Measurements from ENCODE around the gene PRKCE.

The PRKCE gene

DNA sequence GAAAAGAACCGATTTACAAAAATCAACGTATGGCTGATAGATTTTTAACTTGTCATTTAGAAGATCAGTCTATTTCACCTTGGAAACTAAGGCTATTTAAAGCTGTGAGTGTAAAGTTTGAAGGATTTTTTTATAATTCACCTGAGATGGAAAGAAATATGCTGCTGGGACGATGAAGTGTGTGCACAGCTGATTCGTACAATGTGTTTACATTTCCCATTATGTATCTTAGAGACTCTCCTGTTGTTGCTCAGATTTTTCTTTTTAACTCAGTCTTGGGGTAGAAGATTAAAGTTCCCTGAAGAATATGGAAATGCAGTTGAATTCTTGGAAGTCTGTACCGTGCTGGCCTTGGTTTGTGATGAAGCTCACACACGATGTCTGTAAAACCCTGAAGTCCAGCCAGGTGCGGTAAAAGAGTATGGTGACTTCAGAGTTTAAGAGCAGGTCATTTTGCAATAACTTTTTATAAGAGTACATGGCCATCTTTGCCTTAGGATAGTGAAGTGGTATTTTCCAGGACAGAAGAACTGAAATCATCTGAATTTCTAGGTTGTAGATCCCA lies 250.1 kb downstream of the PRKCE start:
- no peak overlapping the region for H3K27ac ChIP-seq (ENCODE audit: insufficient read depth, low read depth, low read length, poor library complexity, severe bottlenecking)
- WGBS, 2 experiments = 93 to 94% methylated on average over 7 of the region's 7 CpGs
- no peak overlapping the region for H3K4me3 ChIP-seq (ENCODE audit: insufficient read depth, low read depth, low read length)
- H3K9me3 ChIP-seq (ENCODE audit: control insufficient read depth, low read length) = no peaks in the 10 kb centered on the region
- peaks cover 3% of the 10 kb centered on the region for H3K4me1 ChIP-seq (ENCODE audit: control insufficient read depth, insufficient read depth, low read length)
- H3K27me3 ChIP-seq (ENCODE audit: control insufficient read depth, insufficient read depth, low read length, poor library complexity, severe bottlenecking) = no peaks in the 10 kb centered on the region
- H3K36me3 ChIP-seq (ENCODE audit: control insufficient read depth, insufficient read depth, low read length) = no peaks in the 10 kb centered on the region

DNA sequence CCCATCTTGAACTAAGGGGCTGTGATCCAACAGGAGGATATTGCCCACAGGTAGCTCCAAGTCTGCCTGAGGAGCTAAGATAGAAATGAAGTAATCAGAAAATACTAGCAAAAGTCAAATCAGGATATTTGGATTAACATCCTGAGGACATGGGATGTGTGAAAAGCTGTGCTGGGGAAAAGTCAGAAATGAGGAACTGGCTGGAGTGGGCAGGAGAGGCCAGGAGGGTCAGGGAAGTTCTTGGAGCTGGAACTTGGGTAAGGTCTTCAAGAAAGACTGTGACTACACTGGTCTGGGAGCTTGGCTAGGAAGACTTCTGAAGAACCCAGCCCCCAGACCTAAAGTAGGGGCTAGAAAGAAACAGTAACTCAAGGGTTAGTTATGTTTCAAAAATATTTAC lies 250.9 kb downstream of the PRKCE start:
- Histone ChIP-seq H3K36me3 (ENCODE audit: control insufficient read depth, insufficient read depth, low read length) (no peaks in the 10 kb centered on the region), H3K27ac (ENCODE audit: insufficient read depth, low read depth, low read length, poor library complexity, severe bottlenecking) (no peak overlapping the region), H3K9me3 (ENCODE audit: control insufficient read depth, low read length) (no peaks in the 10 kb centered on the region), H3K27me3 (ENCODE audit: control insufficient read depth, insufficient read depth, low read length, poor library complexity, severe bottlenecking) (no peaks in the 10 kb centered on the region), H3K4me1 (ENCODE audit: control insufficient read depth, insufficient read depth, low read length) (peaks cover 3% of the 10 kb centered on the region), H3K4me3 (ENCODE audit: insufficient read depth, low read depth, low read length) (no peak overlapping the region)

DNA sequence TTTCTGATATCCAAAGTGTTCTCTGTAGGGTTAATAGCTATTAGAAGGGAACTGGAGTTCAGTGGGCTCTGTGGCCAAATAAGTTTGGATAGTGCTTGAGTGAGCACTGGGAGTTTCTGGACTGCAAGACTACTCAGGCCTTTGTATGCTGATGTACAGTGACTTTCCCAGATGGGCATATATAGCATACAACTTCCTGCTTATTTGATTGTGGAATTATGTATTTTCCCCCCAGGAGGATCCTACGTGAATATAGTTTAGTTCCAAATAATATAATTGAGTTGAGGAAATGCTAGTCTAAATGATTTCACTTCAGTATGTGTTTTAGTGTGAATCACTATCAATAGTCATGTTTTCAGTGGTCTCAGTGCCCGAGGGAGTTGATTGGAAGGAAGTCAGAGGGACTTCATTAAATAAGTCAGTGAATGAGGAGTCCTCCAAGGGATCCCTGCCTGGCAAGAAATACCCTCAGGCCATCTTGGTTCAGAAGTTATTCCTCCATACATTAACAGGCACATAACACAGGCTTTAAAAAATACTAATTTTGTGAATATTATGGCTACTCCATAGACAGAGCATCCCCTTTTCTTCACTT lies 251.4 kb downstream of the PRKCE start:
- Histone ChIP-seq H3K4me1 (ENCODE audit: control insufficient read depth, insufficient read depth, low read length) (peaks cover 3% of the 10 kb centered on the region), H3K27me3 (ENCODE audit: control insufficient read depth, insufficient read depth, low read length, poor library complexity, severe bottlenecking) (no peaks in the 10 kb centered on the region), H3K27ac (ENCODE audit: insufficient read depth, low read depth, low read length, poor library complexity, severe bottlenecking) (no peak overlapping the region), H3K36me3 (ENCODE audit: control insufficient read depth, insufficient read depth, low read length) (no peaks in the 10 kb centered on the region), H3K4me3 (ENCODE audit: insufficient read depth, low read depth, low read length) (no peak overlapping the region), H3K9me3 (ENCODE audit: control insufficient read depth, low read length) (no peaks in the 10 kb centered on the region)
- 90 to 93% methylated on average over 2 of the region's 2 CpGs for WGBS, 2 experiments

DNA sequence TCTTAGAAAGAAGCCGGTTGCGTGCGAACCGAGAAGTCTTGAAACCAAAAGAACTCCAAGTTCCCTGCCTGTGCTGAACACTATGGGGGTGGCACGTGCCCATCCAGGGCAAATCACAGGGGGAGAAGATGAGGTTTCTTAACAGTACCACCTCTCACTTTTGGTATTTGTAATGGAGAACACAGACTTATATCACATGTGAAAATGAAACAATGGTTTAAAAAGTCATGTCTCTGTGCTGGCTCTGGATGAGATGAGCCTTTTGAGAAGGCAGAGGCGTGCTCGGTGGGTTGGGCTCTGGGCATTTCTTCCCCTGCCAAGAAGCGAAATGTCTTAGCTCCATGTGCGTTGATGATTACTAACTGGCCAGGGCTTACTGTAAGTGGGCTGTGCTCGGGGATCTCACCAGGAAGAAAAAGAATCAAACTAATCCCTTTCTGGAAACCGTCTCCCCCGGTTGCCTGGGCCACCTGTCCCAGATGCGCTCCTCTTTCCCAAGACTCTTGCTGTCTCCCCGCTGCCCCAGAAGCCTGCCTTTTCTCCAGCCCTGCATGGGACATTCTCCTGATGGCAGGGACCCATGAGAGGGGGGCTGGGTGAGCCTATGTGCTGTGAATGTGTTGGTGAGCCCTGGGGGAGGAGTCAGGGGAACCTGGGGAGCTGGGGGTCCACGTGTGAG lies 252.9 kb downstream of the PRKCE start:
- H3K36me3 ChIP-seq (ENCODE audit: control insufficient read depth, insufficient read depth, low read length) = no peaks in the 10 kb centered on the region
- H3K4me3 ChIP-seq (ENCODE audit: insufficient read depth, low read depth, low read length) = no peak overlapping the region
- no peak overlapping the region for H3K27ac ChIP-seq (ENCODE audit: insufficient read depth, low read depth, low read length, poor library complexity, severe bottlenecking)
- 86 to 91% methylated on average over 15 of the region's 15 CpGs for WGBS, 2 experiments
- H3K4me1 ChIP-seq (ENCODE audit: control insufficient read depth, insufficient read depth, low read length) = peaks cover 3% of the 10 kb centered on the region
- no peaks in the 10 kb centered on the region for H3K27me3 ChIP-seq (ENCODE audit: control insufficient read depth, insufficient read depth, low read length, poor library complexity, severe bottlenecking)
- no peaks in the 10 kb centered on the region for H3K9me3 ChIP-seq (ENCODE audit: control insufficient read depth, low read length)

DNA sequence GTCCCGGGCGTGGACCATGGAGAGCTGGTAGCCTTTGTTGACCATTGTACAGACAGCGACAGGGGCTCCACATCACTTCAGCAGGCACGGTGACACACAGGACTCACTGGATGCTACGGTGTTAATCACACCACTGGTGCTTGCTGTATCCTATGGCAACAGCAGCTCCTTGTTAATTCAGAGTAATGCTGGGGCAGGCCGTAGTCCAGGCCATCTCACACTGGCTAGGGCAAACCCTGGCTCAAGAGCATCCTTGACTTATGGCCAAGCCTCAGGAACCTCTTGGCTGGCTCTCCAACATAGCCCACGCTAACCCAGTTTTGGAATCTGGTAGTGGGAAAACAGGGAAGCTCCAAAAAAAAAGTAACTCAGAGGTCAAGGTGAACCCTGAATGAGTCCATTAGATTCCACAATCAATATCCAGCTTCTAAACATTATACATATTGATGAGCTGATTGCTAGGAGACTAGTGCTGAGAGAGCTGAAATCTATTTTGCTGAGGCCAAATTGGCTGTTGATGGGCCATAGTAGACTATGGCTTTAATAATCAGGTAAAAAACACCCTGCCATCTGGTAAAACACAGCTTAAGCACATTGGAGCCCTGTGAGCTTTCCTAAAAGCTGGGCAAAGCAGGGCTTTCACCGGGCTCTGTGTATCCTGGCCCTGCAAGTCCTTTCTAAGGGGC lies 253.6 kb downstream of the PRKCE start:
- Histone ChIP-seq H3K4me1 (ENCODE audit: control insufficient read depth, insufficient read depth, low read length) (peaks cover 3% of the 10 kb centered on the region), H3K27ac (ENCODE audit: insufficient read depth, low read depth, low read length, poor library complexity, severe bottlenecking) (no peak overlapping the region), H3K27me3 (ENCODE audit: control insufficient read depth, insufficient read depth, low read length, poor library complexity, severe bottlenecking) (no peaks in the 10 kb centered on the region), H3K9me3 (ENCODE audit: control insufficient read depth, low read length) (no peaks in the 10 kb centered on the region), H3K36me3 (ENCODE audit: control insufficient read depth, insufficient read depth, low read length) (no peaks in the 10 kb centered on the region), H3K4me3 (ENCODE audit: insufficient read depth, low read depth, low read length) (no peak overlapping the region)
- 81 to 87% methylated on average over 8 of the region's 8 CpGs for WGBS, 2 experiments

GRCh38 chr2:45905632-45905958 lies 254.1 kb downstream of the PRKCE start:
- Histone ChIP-seq H3K4me3 (ENCODE audit: insufficient read depth, low read depth, low read length) (no peak overlapping the region), H3K36me3 (ENCODE audit: control insufficient read depth, insufficient read depth, low read length) (no peaks in the 10 kb centered on the region), H3K27me3 (ENCODE audit: control insufficient read depth, insufficient read depth, low read length, poor library complexity, severe bottlenecking) (no peaks in the 10 kb centered on the region), H3K4me1 (ENCODE audit: control insufficient read depth, insufficient read depth, low read length) (peaks cover 3% of the 10 kb centered on the region), H3K9me3 (ENCODE audit: control insufficient read depth, low read length) (no peaks in the 10 kb centered on the region), H3K27ac (ENCODE audit: insufficient read depth, low read depth, low read length, poor library complexity, severe bottlenecking) (no peak overlapping the region)
- 95% methylated on average over 5 of the region's 5 CpGs for WGBS, 2 experiments

DNA sequence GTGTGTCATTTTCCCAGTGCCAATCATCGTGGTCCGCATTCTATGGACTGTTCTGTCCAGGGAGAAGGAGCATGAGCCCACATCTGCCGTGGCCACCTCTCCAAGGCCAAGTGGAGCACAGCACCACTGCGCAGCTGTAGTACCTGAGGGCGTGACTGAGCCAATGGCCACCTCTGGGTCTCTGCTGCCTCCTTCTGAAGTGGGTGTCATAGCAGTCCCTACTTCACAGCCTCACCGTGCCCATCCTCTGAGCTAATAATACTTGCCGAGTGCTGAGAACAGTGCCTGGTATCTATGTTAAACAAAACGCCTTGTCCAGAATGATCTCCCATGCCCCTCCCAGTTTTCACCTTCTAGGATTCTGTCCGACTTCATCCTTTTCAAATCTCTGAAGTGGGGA lies 256.1 kb downstream of the PRKCE start:
- H3K36me3 ChIP-seq (ENCODE audit: control insufficient read depth, insufficient read depth, low read length) = no peaks in the 10 kb centered on the region
- H3K4me3 ChIP-seq (ENCODE audit: insufficient read depth, low read depth, low read length) = no peak overlapping the region
- 93 to 94% methylated on average over 9 of the region's 9 CpGs for WGBS, 2 experiments
- H3K27me3 ChIP-seq (ENCODE audit: control insufficient read depth, insufficient read depth, low read length, poor library complexity, severe bottlenecking) = no peaks in the 10 kb centered on the region
- peaks cover 3% of the 10 kb centered on the region for H3K4me1 ChIP-seq (ENCODE audit: control insufficient read depth, insufficient read depth, low read length)
- no peaks in the 10 kb centered on the region for H3K9me3 ChIP-seq (ENCODE audit: control insufficient read depth, low read length)
- no peak overlapping the region for H3K27ac ChIP-seq (ENCODE audit: insufficient read depth, low read depth, low read length, poor library complexity, severe bottlenecking)

GRCh38 chr2:45908316-45909170 lies 257.1 kb downstream of the PRKCE start:
- H3K27me3 ChIP-seq (ENCODE audit: control insufficient read depth, insufficient read depth, low read length, poor library complexity, severe bottlenecking) = no peaks in the 10 kb centered on the region
- WGBS, 2 experiments = 87 to 88% methylated on average over 12 of the region's 12 CpGs
- no peak overlapping the region for H3K27ac ChIP-seq (ENCODE audit: insufficient read depth, low read depth, low read length, poor library complexity, severe bottlenecking)
- no peak overlapping the region for H3K4me3 ChIP-seq (ENCODE audit: insufficient read depth, low read depth, low read length)
- peaks cover 3% of the 10 kb centered on the region for H3K4me1 ChIP-seq (ENCODE audit: control insufficient read depth, insufficient read depth, low read length)
- no peaks in the 10 kb centered on the region for H3K9me3 ChIP-seq (ENCODE audit: control insufficient read depth, low read length)
- H3K36me3 ChIP-seq (ENCODE audit: control insufficient read depth, insufficient read depth, low read length) = no peaks in the 10 kb centered on the region

DNA sequence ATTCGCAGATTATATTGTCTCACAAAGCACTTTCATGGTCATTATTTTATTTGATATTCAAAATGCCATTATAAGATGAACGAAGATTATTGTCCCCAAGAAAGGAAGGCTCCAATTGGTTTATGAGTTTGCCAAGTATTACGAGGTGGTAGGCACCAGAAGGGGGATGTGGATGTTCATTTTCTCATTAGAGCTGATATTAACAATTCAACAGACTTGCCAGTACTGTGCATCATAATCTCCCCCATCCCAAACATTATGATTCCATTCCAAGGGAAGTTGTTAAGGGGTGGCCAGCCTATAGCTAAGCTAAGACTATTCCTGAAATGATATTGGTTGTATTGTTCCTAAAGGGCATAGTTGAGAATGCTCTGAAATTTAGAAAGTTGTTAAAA lies 257.7 kb downstream of the PRKCE start:
- Histone ChIP-seq H3K4me1 (ENCODE audit: control insufficient read depth, insufficient read depth, low read length) (peaks cover 3% of the 10 kb centered on the region), H3K27me3 (ENCODE audit: control insufficient read depth, insufficient read depth, low read length, poor library complexity, severe bottlenecking) (no peaks in the 10 kb centered on the region), H3K9me3 (ENCODE audit: control insufficient read depth, low read length) (no peaks in the 10 kb centered on the region), H3K4me3 (ENCODE audit: insufficient read depth, low read depth, low read length) (no peak overlapping the region), H3K27ac (ENCODE audit: insufficient read depth, low read depth, low read length, poor library complexity, severe bottlenecking) (no peak overlapping the region), H3K36me3 (ENCODE audit: control insufficient read depth, insufficient read depth, low read length) (no peaks in the 10 kb centered on the region)
- WGBS, 2 experiments = 94 to 100% methylated on average over 1 to 3 of the region's 3 CpGs

Measured in ectodermal cell (in vitro differentiated cells).